Activated CD8-positive, alpha-beta memory T cell treated with anti-CD3 and anti-CD28 coated beads for 4 hours (primary cell): ENCODE data around the gene TMEM62.
"Not testable (repeated sequence)": the region's sequence is repeated elsewhere in the genome, so short reads cannot be mapped to it uniquely, and the experiment has no call there.

ENCODE experiments used
- DNase-seq, 2 donors: peaks; one replicate each; pipeline ENCODE4 v3.0.0-alpha.2; 2020; ENCODE audit warnings: low read depth in 2 of 2

TMEM62 gene

DNA sequence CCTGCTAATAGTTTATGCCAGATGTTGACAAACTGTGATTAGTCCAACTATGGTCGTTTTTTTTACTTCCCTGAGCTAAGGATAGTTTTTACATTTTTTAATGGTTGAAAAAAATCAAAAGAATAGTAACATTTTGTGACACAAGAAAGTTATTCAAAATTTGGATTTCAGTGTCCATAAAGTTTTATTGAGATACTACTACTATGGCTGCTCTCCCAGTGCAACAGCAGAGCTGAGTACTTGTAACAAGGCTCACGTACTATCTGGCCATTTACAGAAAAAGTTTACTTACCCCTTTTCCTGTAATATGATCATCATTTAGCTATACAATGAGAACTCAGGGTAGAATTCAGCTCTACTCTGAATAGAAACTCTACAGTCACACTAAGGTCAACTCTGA, 11.5 kb upstream of the TMEM62 start:
- DNase-seq: no peak

DNA sequence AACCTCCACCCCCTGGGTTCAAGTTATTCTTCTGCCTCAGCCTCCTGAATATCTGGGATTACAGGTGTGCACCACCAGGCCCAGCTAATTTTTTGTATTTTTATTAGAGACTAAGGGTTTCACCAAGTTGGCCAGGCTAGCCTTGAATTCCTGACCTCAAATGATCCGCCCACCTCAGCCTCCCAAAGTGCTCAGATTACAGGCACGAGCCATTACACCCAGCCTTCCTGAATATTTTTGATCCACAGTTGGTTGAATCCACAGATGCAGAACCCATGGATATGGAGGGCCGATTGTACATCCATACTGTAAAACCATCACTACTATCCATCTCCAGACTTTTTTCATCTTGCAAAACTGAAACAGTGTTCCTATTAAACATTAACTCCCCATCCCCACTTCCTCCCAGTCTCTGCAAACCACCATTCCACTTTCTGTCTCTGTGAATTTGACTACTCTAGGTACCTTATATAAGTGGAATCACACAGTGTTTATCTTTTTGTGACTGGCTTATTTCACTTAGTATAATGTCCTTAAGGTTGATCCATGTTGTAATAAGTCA, 8.2 kb upstream of the TMEM62 start:
- DNase-seq: no peak

DNA sequence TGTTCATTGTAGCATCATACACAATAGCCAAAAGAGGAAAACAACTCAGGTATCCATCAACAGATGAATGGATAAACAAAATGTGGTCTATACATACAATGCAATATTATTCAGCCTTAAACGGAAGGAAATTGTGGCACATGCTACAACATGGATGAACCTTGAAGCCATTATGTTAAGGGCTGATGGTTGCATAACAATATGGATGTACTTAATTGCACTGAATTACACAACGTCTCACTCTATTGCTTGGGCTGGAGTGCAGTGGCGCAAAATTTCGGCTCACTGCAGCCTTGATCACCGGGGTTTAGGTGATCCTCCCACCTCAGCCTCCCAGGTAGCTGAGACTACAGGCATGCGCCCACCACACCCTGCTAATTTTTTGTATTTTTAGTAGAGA, 7.0 kb upstream of the TMEM62 start:
- DNase-seq: no peak

DNA sequence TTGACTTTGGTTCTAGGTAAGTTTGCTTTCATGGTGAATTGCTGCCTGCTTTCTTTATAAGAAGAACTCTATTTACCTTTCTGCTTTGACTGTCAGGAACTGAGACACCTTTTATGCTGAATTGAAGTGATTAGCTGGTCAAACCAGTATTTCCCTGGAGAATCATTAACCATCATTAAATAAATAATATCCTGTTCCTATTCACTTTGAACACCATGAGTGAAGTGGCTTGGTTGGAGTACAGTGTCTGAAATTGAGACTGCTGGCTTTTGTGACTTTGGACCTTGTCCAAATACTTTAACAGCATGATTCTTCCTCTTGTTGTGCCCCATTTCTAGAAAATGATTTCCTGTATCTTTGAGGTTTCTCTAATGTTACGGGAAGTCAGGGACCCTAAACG, 5.6 kb upstream of the TMEM62 start:
- no peak for DNase-seq

DNA sequence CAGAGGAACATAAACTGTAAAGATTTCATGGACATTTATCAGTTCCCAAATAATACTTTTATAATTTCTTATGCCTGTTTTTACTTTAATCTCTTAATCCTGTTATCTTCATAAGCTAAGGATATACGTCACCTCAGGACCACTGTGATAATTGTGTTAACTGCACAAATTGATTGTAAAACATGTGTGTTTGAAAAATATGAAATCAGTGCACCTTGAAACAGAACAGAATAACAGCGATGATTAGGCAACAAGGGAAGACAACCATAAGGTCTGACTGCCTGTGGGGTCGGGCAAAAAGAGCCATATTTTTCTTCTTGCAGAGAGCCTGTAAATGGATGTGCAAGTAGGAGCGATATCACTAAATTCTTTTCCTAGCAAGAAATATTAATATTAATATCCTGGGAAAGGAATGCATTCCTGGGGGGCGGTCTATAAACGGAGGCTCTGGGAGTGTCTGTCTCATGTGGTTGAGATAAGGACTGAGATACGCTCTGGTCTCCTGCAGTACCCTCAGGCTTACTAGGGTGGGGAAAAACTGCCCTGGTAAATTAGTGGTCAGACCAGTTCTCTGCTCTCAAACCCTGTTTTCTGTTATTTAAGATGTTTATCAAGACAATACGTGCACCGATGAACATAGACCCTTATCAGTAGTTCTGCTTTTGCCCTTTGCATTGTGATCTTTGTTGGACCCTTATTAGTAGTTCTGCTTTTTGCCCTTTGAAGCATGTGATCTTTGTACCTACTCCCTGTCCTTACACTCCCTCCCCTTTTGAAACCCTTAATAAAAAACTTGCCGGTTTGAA, 5.0 kb upstream of the TMEM62 start:
- DNase-seq: not testable (repeated sequence)

DNA sequence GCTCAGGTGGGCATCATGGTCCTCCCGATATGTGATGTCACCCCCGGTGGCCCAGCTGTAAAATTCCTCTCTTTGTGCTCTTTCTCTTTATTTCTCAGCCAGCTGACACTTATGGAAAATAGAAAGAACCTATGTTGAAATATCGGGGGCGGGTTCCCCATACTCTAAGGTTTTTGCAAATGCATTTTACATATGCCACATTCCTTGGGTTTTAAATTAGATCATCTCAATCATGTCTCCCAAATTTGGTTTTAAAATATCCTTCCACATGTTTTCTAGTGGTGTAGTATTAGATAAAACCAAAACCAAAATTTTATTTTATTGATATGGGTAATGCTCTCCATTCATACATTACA, 4.4 kb upstream of the TMEM62 start:
- no peak for DNase-seq

DNA sequence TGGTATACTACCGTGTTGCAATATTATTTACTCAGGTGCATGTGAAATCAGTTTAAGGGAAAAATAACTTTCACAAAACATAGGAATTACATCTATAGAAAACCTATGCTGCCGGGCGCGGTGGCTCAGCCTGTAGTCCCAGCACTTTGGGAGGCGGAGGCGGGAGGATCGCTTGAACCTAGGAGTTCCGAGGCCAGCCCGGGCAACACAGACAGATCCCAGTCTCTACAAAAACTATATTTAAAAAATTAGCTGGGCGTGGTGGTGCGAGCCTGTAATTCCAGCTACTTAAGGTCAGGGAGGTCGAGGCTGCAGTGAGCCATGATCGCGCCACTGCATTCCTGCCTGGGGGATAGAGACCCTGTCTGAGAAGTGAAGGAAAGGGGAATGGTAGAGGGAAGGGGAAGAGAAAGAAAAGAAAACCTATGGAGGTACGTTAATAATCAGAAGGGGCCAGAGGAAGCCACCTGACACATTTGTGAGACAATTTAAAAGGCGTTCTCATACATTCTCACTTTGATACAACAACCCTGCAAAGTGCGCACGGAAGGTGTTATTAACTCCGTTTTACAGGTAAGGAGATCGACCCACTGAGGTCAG, 456 bp upstream of the TMEM62 start:
- no peak for DNase-seq

DNA sequence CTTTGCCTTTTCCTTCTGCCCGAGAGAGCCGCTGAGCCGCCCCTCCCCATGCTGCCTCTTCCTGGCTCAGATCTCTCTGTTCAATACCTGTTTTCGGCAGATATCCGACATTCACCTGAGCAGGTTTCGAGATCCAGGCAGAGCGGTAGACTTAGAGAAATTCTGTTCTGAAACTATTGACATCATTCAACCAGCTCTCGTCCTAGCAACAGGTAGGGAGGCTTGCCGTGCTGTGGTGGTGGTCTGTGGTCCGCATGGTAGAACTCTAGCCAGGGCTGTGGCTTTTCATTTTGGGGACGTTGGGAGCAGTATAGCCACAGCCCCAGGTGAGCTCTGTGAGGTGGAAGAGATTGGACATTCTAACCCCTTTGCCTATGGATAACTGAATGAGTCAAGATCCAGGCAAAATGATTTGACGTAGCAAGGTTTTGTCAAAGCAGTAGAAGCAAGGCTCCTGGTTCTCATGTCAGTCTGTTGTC, 810 bp downstream of the TMEM62 start:
- no peak for DNase-seq

DNA sequence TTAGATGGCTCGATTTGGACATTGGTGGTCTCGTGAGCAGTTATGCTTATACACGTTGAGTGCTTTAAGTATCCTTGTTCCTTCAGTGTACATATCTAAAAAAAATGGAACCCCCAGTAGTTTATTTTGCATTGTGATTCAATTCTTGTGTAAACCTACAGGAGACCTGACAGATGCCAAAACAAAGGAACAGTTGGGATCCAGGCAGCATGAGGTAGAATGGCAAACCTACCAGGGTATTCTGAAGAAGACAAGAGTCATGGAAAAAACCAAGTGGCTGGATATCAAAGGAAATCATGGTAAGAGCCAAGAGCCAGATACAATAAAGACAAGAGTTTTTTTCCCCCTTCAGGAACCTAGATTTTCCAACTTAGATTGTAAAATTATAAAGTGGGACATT, 2.0 kb downstream of the TMEM62 start:
- no peak for DNase-seq

DNA sequence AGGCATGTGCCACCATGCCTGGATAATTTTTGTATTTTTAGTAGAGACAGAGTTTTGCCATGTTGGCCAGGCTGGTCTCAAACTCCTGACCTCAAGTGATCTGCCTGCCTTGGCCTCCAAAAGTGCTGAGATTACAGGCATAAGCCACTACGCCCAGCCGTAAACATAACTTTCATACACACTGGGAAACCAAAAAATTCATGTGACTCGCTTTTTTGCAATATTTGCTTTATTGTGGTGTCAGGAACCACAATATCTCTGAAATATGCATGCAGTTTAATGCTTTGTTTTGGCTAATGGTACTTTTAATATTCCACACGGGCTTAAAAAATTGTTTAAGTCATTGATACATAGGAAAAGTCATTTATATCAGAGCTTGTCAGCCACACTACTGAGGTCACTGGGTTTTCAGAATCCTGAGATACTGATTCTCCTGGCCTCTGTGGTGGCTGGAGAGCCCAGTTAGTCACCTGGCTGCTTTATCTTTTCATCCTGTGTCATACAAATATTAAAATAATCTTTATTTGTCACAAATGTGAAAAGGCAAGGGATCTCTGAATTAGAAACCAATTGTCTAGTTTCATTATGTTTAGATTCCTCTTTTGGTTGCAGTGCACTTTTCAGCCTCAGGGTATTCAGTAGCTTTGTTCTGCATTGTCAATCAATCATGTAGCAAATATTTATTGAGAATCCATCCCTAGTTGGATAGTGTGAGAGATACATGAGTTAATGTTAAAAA, 10.0 kb downstream of the TMEM62 start:
- DNase-seq: no peak

DNA sequence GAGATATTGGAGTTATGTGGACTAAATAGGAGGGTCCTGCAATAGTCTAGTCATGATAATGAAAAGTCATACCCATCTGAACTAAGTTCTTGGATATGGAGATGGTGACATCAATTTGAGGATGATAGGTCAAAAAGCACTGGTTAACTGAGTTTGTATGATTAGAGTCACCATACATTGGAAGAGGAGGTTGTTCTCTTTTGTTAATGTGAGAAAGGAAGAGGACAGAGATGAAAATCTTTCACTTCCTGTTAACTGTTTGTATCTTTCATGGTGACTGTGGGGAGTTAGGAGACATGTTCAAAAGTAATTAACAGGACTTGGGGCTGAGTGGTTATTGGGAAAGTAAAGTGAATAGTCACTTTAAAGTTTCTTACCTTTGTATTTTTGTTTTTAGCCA, 11.1 kb downstream of the TMEM62 start:
- no peak for DNase-seq

DNA sequence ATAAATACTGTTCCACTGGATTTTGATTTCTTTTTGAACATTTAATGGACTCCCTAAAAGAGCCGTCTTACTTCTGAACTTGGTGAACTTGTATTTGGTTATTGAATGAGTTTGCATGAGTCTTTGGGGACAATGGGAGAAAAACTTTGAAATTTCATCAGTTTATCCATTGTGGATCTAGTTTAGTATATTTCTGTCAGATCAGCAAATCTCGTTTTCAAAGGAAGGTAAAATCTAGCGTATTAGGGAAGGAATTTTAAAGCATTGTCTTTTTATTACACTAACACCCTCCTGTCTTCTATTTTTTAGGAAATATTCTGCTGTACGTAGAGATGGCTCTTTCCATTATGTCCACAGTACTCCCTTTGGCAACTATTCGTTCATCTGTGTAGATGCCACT, 12.8 kb downstream of the TMEM62 start:
- DNase-seq: no peak

DNA sequence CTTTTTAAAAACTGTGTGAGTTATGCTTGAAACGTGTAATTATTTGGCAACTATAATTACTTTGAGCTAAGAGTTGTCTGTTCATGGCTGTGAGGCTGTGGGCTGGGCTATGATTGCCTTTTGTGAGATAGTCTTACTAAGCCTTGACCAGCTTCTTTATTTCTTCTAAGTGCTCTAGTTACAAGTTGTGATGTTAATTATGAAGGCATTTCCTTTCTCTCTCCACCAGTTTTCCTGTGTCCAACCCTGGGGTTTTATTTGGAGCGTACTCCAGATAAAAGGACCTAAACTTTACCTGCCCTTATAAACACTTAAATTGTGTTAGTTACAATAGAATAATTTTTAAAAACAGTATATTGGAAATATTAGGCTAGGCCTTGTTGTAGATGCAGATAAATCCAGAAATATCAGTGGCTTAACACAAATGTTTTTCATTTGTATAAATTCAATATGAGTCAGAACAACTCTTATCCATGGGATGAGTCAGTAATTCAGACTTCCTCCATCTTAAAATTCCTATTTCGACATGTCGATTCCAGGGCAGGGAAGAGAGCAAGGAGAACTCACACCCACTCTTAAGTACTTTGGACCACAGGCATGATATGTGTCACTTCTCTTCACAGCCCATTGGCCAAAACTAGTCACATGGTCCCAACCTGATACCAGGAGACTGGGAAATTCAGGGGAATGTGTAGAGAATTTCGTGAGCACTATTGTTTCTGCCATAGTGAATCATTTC, 17.0 kb downstream of the TMEM62 start:
- DNase-seq: no peak

DNA sequence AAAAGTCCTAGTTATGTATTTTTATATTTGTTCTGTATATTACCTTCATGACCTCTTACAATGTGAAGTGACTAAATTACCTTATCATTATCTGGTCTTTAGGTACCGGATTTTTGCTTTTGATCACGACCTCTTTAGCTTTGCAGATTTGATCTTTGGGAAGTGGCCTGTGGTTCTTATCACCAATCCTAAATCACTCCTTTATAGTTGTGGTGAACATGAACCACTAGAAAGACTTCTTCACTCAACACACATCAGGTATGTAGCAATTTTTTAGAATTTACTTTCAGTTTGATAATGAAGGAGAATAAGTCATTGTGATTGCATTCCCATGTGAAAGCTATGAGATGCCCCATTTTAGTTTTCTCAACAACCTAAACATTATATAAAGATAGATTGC, 18.3 kb downstream of the TMEM62 start:
- no peak for DNase-seq

DNA sequence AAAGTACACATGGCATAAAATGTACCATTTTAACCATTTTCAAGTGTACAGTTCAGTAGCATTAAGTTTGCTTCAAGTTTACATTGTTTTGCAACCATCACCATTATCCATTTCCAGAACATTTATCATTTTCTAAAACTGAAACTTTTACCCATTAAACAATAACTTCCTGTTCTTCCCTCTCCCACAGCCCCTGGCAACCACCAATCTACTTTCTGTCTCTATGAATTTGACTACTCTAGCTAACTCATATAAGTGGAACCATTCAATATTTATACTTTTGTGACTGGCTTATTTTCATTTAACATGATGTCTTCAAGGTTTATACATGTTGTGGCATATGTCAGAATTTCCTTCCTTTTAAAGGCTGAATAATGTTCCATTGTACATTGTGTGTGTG, 19.9 kb downstream of the TMEM62 start:
- no peak for DNase-seq

DNA sequence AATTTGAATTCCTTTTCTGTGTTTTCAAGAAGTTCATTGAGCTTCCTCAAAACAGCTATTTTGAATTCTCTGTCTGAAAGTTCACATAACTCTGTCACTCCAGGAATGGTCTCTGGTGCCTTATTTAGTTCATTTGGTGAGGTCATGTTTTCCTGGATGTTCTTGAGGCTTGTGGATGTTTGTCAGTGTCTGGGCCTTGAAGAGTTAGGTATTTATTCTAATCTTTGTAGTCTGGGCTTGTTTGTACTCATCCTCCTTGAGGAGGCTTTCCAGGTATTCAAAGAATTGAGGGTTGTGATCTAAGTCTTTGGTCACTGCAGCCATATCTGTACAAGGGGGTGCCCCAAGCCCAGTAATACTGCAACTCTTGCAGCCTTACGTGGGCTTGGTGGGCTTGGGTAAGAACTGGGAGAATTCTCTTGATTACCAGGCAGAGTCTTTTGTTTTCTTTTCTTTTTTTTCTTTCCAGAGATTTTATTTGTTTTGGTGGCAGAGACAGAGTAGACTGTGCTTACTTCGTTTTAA, 32.5 kb downstream of the TMEM62 start:
- DNase-seq: no peak

DNA sequence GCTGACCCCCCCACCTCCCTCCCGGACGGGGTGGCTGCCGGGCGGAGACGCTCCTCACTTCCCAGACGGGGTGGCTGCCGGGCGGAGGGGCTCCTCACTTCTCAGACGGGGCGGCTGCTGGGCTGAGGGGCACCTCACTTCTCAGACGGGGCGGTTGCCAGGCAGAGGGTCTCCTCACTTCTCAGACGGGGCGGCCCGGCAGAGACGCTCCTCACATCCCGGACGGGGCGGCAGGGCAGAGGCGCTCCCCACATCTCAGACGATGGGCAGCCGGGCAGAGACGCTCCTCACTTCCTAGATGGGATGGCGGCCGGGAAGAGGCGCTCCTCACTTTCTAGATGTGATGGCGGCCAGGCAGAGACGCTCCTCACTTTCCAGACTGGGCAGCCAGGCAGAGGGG, 33.9 kb downstream of the TMEM62 start:
- DNase-seq: not testable (repeated sequence)

DNA sequence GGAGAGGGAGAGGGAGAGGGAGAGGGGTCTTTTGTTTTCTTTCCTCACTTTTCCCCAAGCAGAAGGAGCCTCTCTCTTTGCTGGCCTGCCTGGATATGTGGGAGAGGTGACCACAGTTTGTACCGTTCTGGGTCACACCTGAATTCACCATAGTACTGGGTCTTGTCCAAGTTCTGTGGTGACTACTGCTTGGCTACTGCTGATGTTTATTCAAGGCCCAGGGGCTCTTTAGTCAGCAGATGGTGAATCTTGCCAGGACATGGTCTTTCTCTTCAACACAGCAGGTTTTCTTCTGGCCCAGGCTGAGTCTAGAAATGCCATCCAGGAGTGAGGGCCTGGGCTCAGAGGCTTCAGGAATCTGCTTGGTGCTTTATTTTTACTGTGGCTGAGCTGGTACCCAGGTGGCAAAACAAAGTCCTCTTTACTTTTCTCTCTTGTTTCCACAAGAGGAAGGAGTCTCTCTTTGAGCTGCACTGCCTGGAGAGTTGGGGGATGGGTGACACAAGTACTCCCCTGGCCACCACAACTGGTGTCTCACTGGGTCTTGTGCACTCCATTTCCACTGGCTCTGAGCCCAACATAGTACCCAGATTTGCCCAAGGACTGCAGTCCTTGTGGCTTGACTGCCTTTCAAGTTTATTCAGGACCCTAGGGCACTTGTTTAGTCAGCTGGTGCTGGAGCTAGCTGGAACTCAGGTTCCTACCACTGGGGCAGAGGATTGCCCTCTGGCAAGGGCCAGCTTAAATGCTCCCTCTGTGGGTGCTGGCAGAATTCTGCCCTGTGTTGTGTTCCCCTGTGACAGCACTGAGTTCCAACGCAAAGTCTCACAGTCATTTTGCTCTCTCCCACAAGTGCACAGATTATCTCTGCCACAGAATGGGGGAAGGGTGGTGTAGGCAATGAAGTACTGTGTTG, 35.1 kb downstream of the TMEM62 start:
- DNase-seq: no peak

DNA sequence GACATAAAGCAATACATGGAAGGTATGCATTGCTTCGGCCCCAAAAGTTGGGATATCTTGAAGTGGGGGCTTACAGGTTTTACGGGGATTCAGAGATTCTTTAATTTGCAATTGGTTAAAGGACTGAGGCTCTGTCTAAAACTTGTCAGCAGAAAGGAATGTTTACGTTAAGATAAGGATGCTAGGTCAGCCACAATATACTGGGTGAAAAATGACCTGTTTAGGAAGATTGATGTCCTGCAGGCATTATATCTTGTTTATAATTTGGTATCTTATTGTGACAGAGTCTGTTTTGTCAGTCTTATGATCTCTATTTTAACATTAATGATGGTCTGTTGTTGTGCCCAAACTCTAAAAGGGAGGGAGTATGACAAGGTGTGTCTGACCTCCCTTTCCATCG, 36.5 kb downstream of the TMEM62 start:
- DNase-seq: no peak

DNA sequence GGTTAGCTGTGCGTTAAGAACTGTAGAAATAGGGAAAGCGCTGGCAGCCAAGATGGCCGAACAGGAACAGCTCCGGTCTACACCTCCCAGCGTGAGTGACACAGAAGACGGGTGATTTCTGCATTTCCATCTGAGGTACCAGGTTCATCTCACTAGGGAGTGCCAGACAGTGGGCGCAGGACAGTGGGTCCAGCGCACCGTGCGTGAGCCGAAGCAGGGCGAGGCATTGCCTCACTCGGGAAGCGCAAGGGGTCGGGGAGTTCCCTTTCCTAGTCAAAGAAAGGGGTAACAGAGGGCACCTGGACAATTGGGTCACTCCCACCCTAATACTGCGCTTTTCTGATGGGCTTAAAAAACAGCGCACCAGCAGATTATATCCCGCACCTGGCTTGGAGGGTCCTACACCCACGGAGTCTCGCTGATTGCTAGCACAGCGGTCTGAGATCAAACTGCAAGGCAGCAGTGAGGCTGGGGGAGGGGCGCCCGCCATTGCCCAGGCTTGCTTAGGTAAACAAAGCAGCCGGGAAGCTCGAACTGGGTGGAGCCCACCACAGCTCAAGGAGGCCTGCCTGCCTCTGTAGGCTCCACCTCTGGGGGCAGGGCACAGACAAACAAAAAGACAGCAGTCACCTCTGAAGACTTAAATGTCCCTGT, 42.4 kb downstream of the TMEM62 start:
- not testable (repeated sequence) for DNase-seq
